K562 (cell line): Measurements from ENCODE around the gene S100A10. TPM values are rescaled to one million over a fixed set of nuclear protein-coding genes. Genes with fewer than 3 reads are reported as not detected.

ENCODE experiments used
- DPF2 ChIP-seq: fragments of 450-650 bp; IDR thresholded peaks from 2 replicates; pipeline ENCODE4 v1.6.1; 2016
- ELF1 ChIP-seq: fragments of 200-800 bp; sonication (Bioruptor generic); IDR thresholded peaks from 2 replicates; pipeline ENCODE4 v1.6.1; 2016; ENCODE audit warnings: missing genetic modification characterization, missing compliant biosample characterization
- KDM1A ChIP-seq, 2 experiments: fragments of 450-650 bp; IDR thresholded peaks; 2 replicates each; pipeline ENCODE4 v1.6.1; 2016; ENCODE audit warnings: mild to moderate bottlenecking in 2 of 2
- KDM4B ChIP-seq, 2 experiments: fragments of 450-650 bp in 1 of 2; sonication (generic) in 1 of 2; IDR thresholded peaks; 2 replicates each; pipeline ENCODE4 v1.6.1; 2016 to 2017; ENCODE audit warnings: borderline replicate concordance in 2 of 2, antibody characterized with exemption in 1 of 2, low read depth in 1 of 2, mild to moderate bottlenecking in 1 of 2
- NBN ChIP-seq: fragments of 450-650 bp; IDR thresholded peaks from 2 replicates; pipeline ENCODE4 v1.6.1; 2016; ENCODE audit warnings: low read depth, mild to moderate bottlenecking
- NFXL1 ChIP-seq: fragments of 450-650 bp; formaldehyde crosslinking; IDR thresholded peaks from 2 replicates; pipeline ENCODE4 v1.4.0; 2021; ENCODE audit warnings: mild to moderate bottlenecking
- POLR2G ChIP-seq: fragments of 200-400 bp; formaldehyde crosslinking; IDR thresholded peaks from 2 replicates; pipeline ENCODE4 v1.6.1; 2017; ENCODE audit warnings: low read depth, mild to moderate bottlenecking, antibody characterized with exemption, low read length, moderate library complexity
- RB1 ChIP-seq: fragments of 450-650 bp; IDR thresholded peaks from 2 replicates; pipeline ENCODE4 v1.6.1; 2017; ENCODE audit warnings: low read depth, mild to moderate bottlenecking
- SPI1 ChIP-seq: IDR thresholded peaks from 2 replicates; pipeline ENCODE4 v1.6.1; 2011; ENCODE audit warnings: low read depth, low read length, control low read depth, borderline replicate concordance
- TBP ChIP-seq: optimal IDR thresholded peaks from 2 replicates; pipeline ENCODE3; 2011; ENCODE audit warnings: low read depth, low read length, improper control_type of control experiment
- ZC3H8 ChIP-seq: fragments of 450-650 bp; IDR thresholded peaks from 2 replicates; pipeline ENCODE4 v1.6.1; 2017
- ZNF175 ChIP-seq: fragments of 200-800 bp; sonication (Bioruptor generic); IDR thresholded peaks from 2 replicates; pipeline ENCODE4 v1.6.1; 2016; ENCODE audit warnings: low read depth, mild to moderate bottlenecking, missing genetic modification characterization, missing compliant biosample characterization
- ZNF347 ChIP-seq: fragments of 450-650 bp; formaldehyde crosslinking; IDR thresholded peaks from 2 replicates; pipeline ENCODE4 v1.4.0; 2020; ENCODE audit warnings: low read depth, mild to moderate bottlenecking, moderate library complexity
- polyA plus RNA-seq, 8 experiments: library from polyadenylated mRNA; depleted of rRNA in 4 of 8; stranded (reverse) in 5 of 8; unstranded in 3 of 8; fragments of >200 nt; fragmentation: Nextera tagmentation in 2 of 8; fragmentation: Illumina TruSeq in 1 of 8; extraction: Ambion mirVana in 2 of 8; extraction: Trizol in 1 of 8; gene quantifications; 2 replicates each; pipeline versions ENCODE4 v1.2.1 to v1.2.3, GENCODE V29; 2011 to 2014; ENCODE audit warnings: inconsistent platforms in 1 of 8, missing spikeins in 1 of 8
- total RNA-seq, 7 experiments: library from RNA; depleted of rRNA in 6 of 7; stranded (reverse); fragments of >200 nt in 6 of 7; fragmentation: Illumina TruSeq in 2 of 7; extraction: Trizol in 2 of 7; gene quantifications; 2 replicates each; pipeline versions ENCODE4 v1.2.1 to v1.2.3, GENCODE V29; 2011 to 2021; ENCODE audit warnings: low replicate concordance in 1 of 7
- TF ChIP-seq, protein P1 (sequence below): sonication (generic); formaldehyde crosslinking; IDR thresholded peaks from 2 replicates; pipeline ENCODE4 v1.8.0; 2023; ENCODE audit warnings: mild to moderate bottlenecking, missing genetic modification reagents
- TF ChIP-seq, protein P2 (sequence below): fragments of 450-650 bp; IDR thresholded peaks from 2 replicates; pipeline ENCODE4 v1.6.1; 2018; ENCODE audit not compliant: partially characterized antibody

The S100A10 gene
- total and polyA plus RNA-seq, 9 of the 15 experiments (the other 6 are each of a cell fraction or from before 2014, with no cell fraction given) = 0.32 to 1.6 (median 0.50) TPM; not detected in 3

DNA sequence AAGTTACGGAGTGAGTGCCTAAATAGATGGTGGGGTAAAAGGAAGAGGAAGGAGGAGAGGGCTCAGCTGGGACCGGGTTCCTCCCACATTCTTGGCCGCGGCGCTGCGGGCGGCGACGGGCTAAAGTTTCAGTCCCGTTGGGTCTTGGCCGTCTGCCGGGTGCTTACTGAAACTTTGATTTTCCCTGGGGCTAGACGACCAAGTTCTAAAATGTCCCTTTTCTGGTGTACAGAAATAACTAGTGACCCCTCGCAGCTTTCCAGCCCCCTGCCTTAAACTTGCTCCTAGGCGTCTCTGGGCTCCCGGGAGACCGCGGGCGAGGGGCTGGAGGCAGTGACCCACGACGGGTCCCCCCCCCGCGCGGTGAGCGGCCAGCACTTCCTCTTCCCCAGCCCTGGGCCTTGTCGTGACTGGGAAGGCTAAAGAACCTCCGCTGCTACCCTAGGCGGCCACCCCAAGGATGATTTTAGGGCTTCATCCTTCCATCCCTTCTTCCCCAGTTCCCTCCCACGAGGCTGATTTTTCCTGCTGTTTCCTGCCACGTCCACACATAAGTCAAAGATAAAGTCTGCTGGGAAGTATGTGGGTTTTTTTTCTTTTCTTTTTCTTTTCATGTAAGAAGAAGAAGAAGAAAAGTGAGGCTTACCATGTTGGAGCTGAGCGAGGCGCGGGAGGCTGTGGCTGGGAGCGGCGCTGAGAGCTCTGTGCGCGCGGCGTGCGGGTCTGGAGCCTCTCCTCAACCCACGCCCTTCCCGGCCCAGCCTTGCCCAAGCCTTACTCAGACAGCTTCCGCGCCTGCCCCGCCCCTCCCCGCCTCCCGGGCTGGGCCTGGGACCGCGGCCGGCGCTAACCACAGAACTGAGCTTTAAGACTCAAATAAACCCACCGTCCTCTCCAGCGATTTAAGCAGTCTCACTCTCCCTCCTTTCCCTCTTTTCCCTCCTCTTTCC, 42.9 kb upstream of the S100A10 start, which contains the start of gene S100A11 (continued):
- TF ChIP-seq, protein P1, sequence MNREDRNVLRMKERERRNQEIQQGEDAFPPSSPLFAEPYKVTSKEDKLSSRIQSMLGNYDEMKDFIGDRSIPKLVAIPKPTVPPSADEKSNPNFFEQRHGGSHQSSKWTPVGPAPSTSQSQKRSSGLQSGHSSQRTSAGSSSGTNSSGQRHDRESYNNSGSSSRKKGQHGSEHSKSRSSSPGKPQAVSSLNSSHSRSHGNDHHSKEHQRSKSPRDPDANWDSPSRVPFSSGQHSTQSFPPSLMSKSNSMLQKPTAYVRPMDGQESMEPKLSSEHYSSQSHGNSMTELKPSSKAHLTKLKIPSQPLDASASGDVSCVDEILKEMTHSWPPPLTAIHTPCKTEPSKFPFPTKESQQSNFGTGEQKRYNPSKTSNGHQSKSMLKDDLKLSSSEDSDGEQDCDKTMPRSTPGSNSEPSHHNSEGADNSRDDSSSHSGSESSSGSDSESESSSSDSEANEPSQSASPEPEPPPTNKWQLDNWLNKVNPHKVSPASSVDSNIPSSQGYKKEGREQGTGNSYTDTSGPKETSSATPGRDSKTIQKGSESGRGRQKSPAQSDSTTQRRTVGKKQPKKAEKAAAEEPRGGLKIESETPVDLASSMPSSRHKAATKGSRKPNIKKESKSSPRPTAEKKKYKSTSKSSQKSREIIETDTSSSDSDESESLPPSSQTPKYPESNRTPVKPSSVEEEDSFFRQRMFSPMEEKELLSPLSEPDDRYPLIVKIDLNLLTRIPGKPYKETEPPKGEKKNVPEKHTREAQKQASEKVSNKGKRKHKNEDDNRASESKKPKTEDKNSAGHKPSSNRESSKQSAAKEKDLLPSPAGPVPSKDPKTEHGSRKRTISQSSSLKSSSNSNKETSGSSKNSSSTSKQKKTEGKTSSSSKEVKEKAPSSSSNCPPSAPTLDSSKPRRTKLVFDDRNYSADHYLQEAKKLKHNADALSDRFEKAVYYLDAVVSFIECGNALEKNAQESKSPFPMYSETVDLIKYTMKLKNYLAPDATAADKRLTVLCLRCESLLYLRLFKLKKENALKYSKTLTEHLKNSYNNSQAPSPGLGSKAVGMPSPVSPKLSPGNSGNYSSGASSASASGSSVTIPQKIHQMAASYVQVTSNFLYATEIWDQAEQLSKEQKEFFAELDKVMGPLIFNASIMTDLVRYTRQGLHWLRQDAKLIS (CRISPR knock-in tag) = peak; percentile 28; the same call in 1 of the 2 replicates
- TF ChIP-seq KDM4B (IDR thresholded peaks at IDR 0.05; ENCODE audit: borderline replicate concordance in 2 of 2, low read depth in 1 of 2) (0 out of 4 replicates have a peak, but pooled peaks of 1 of the 2 experiments have one; percentile 17), ZC3H8 (no peak), ELF1 (tag) (peak; percentile 83), NFXL1 (CRISPR knock-in tag) (no peak), NBN (0 out of 2 replicates have a peak, but pooled peaks have one; percentile 44), ZNF347 (CRISPR knock-in tag) (no peak), TBP (peak; percentile 86), SPI1 (peak; percentile 98), DPF2 (peak; percentile 23; the same call in 1 of the 2 replicates), RB1 (peak; percentile 28; the same call in 1 of the 2 replicates), POLR2G (peak; percentile 95), KDM1A (IDR thresholded peaks at IDR 0.05) (peak; percentile 69 to 72), ZNF175 (0 out of 2 replicates have a peak, but pooled peaks have one; percentile 15)
- TF ChIP-seq, protein P2, sequence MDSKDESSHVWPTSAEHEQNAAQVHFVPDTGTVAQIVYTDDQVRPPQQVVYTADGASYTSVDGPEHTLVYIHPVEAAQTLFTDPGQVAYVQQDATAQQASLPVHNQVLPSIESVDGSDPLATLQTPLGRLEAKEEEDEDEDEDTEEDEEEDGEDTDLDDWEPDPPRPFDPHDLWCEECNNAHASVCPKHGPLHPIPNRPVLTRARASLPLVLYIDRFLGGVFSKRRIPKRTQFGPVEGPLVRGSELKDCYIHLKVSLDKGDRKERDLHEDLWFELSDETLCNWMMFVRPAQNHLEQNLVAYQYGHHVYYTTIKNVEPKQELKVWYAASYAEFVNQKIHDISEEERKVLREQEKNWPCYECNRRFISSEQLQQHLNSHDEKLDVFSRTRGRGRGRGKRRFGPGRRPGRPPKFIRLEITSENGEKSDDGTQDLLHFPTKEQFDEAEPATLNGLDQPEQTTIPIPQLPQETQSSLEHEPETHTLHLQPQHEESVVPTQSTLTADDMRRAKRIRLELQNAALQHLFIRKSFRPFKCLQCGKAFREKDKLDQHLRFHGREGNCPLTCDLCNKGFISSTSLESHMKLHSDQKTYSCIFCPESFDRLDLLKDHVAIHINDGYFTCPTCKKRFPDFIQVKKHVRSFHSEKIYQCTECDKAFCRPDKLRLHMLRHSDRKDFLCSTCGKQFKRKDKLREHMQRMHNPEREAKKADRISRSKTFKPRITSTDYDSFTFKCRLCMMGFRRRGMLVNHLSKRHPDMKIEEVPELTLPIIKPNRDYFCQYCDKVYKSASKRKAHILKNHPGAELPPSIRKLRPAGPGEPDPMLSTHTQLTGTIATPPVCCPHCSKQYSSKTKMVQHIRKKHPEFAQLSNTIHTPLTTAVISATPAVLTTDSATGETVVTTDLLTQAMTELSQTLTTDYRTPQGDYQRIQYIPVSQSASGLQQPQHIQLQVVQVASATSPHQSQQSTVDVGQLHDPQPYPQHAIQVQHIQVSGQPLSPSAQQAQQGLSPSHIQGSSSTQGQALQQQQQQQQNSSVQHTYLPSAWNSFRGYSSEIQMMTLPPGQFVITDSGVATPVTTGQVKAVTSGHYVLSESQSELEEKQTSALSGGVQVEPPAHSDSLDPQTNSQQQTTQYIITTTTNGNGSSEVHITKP = peak; percentile 36
